HG03025 (cell line): ENCODE data around the gene POLR2M.

Experiments used
- ATAC-seq: cut with Tn5 transposase; IDR thresholded peaks from one replicate; pipeline ENCODE4 v1.9.1; 2021; ENCODE audit warnings: mild to moderate bottlenecking, moderate library complexity; ENCODE audit not compliant: unreplicated experiment, low FRiP score

Gene POLR2M

DNA sequence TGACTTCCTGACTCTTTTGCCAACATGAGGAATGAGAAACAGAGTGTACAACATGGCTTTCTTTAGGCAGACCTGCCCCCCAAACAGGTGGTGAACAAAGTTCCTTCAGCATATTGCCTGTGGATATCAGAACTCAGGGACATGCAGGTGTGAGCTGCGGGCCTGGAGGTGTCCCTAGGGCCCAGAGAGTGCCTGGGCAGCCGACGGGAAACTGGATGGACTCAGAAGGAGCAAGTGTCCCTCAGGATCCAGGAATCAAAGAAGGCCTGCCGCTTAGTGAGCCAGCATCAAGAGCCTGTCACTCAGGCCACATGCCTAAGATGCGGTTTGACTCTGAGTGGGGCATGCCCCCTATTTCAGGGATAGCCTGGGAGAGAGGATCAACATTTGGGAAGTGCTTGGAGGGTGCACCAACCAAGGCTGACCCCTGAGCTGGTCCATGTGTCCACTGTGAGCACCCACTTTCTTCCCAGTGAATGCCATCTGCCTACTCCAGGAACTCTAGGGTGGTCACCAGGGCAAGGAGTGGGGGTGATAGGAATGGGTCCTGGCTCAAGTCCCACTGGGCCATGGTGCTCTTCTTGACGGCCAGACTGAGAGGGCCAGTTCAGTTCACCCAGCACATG, 16.1 kb upstream of the POLR2M start:
- ATAC-seq, result no peak

DNA sequence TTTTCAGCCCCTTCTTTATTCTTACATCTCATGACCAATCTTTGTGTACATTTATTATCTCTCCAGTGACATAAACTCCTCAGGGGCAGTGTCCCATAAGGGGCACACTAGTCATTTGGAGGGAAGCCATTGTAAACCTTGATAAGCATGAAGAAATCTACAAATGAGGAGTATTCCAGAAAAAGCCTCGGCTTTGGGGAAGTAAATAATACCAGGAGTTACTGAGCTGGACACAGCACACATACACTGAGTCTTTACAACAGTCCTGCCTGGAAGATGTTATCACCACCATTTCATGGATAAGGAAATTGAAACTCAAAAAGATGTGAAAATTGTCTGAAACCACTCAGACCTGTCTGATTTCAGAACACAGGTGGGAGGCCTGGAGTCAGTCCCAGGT, 15.4 kb upstream of the POLR2M start:
- ATAC-seq, result no peak

- no peak for ATAC-seq
Measured at GRCh38 chr15:57692709-57693108, 13.8 kb upstream of the POLR2M start.

DNA sequence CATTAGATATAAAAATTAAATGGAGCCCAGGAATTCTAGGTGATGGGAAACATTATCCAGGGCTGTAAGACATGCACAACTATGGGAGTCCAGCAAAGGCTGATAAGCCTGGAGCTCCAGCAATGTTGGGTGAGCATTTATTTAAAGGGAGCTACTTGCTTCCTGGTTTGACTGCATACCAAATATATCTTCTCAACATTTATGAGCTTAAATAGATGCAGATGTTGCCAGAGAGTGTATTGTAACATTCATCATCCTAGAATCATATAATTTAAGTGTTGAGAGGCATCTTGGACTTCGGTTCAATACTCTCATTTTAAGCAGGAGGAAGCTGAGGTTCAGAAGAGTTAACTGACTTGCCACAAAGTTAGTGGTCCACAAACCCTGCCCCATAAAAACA, 12.2 kb upstream of the POLR2M start:
- ATAC-seq, result no peak

- ATAC-seq, result no peak
Measured at GRCh38 chr15:57696146-57696545, 10.4 kb upstream of the POLR2M start.

GRCh38 chr15:57697588-57697987, 8.9 kb upstream of the POLR2M start:
- ATAC-seq, result no peak

- ATAC-seq, result no peak
Measured at GRCh38 chr15:57698243-57698642, 8.3 kb upstream of the POLR2M start.

DNA sequence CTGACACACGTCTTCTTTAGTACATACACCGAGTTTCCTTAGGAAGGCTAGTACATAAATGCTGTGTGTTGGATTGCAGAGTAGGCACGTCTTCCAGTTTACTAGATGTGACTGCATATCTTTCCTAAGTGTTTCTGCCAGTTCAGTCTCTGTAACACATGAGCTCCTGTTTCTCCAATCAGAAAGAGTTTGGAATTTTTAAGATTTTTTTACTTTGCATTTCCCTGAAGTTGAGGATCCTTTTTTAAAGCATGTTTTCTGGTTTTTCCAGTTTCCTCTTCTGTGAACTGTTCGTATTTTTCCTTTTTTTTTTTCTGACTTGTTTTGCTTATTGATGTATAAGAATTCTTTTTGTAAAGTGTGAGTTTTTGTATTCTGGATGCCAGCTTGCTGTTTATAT, 7.5 kb upstream of the POLR2M start:
- no peak for ATAC-seq

DNA sequence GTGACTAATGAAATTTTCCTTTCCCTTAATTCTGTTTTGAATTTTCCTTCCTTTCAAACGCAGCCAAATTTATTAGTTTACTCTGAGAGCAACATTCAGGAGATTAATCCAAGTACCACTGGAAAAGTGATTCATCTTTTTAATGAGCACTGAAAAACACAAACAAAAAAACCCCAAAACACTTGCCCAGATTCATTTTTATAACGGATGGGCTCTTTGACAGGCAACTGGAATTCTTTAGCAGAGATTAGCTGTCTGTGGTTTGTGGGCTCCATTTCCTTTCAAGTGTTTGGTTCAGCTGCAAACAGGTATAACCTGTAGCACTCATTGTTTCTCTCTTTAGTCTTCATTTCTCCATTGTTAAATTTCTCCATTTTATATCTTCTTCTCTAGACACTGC, 3.1 kb upstream of the POLR2M start:
- no peak for ATAC-seq

- ATAC-seq, result no peak
Measured at GRCh38 chr15:57704441-57704840, 2.1 kb upstream of the POLR2M start.

DNA sequence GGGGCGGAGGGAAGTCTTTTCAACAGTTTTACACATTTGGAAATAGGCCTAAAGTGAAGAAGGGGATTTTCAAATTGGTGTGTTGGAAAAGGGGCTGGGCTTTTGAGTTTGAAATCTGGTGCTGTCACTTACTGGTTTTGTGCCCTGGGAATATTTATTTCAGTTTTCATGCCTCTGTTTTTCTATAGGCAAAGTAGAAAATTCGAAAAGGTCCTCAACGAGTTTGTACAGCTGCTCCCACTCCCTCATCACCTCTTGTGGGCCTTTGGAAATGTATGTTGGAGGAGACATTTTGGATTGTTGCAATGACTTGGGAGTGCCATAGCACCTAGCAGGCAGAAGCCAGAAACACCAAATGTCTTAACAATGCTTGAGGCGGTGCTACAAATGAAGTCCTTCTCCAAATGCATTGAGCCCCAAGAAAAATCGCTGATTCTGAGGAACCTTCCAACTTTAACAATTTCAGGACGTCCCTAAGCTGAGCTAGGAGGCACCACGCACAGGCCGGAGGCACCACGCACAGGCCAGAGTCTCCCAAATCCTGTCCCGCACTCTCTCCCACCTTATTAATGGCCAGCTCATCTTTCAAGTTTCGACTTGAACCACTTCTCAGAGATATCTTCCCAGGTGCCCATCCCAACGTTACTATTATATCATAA, 639 bp upstream of the POLR2M start:
- ATAC-seq, result no peak

DNA sequence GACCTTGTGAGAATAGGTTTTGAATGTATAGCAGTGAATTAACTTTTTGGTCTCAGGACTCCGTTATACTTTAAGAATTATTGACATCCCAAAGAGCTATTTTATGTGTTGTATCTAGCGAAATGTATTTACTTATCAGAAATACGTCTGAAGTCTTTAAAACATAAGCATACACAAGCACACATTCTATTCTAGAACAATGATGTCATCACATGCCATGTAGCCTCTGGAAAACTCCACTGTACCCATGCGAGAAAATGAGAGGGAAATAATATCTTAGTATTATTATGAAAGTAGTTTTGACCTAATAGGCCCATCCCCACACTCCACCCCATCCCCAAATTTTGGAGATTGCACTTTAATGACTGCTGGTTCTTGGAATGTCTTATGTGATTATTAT, 1.5 kb downstream of the POLR2M start:
- no peak for ATAC-seq

DNA sequence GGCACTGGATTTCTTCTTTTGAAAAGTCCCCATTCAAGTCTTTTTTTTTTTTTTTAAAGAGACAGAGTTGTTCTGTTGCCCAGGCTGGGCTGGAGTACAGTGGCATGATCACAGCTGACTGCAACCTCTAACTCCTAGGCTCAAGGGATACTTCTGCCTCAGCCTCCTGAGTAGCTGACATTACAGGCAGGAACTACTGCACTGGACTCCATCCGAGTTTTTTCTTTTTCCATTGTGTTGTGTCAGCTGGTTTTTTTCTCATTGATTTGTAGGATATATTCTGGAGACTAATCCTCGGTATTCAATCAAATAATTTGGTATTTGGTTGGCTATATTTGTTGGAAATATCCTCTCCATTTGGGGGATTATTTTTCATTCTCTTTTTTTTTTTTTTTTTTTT, 11.8 kb downstream of the POLR2M start:
- no peak for ATAC-seq

DNA sequence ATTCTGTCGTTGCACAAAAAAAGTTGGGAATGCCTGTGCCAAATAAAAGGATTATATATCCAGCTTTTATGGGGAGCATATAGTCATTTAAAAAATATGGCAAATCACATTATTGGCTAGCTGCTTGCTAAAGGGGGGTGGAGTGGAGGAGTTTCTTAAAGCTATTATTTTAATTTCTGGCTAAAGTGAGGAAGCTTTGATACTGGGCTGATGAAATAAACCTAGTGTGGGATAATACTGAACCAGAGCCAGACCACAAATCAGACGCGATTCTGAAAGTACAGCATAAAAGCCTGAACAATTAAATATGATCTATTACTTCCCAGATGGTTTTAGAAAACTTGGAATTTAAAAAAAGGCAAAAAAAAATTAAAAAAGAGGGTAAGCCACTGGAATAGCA, 14.4 kb downstream of the POLR2M start:
- no peak for ATAC-seq

DNA sequence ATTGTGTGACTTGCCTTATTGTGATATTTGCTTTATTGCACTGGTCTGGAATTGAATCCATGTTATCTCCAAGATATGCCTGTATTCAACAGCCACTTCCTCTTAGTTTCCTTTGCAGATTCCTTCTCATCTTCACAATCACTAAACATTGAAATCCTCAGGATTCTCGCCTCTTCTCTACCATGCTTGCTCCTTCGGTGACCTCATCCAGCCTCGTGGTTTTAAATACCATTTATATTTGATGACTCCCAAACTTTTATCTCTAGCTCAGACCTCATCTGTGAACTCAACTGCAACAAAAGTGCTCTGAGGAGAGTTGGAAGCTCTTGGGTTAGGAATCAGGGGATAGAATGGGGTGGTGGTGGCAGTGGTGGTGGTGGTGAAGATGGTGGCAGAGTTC, 19.9 kb downstream of the POLR2M start:
- no peak for ATAC-seq

DNA sequence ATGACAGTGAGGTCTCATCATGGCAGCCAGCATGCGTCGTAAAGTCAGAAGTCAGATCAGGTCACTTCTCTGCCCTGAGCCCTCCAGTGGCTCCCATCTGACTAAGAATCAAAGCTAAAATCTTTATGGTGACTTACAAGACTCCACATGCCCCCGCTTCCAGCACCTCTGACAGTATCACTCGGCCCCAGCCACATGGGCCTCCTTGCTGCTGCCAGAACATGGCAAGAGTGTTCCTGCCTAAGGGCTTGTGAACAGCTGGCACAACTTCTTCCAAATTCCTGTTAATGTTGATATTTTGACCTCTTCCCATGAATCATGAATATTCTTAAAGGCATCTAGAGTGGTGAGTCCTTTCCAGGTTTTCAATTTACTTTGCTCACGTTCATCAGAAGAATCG, 20.5 kb downstream of the POLR2M start:
- no peak for ATAC-seq

DNA sequence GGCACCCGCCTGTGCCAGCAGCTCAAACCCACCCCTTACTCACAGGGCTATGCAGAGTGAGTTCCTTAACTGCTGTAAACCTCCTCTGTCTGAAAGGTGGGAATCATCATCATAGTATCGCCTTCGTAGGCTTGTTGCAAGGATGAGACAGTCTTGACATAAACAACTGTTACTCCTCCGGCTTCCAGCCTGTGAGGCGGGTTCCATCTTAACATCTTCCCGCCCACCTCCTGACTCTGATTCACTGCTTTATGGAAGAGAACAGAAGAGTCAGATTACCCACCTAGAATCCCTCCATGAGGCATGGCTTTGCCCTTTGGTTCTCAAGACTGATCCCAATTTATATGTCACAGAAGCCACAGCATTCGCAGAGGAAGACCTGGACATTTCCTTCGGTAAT, 21.9 kb downstream of the POLR2M start:
- no peak for ATAC-seq

DNA sequence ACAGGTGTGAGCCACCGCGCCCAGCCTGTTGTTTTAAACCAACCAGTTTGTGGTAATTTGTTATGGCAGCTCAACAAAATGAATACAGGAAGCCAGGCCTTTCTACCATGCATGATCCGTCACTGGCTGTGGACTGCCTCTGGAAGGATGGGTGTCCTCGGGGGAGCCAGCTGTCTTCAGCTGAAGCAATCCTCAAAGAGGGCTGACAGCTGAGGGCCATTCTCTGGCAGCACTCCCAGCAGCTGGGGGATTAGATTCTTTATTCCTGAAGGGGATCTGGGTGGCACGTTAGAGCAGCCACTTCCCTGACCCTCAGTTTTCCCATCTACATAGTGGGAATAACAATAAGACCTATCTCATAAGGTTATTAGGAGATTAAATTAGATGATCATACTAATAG, 24.4 kb downstream of the POLR2M start:
- no peak for ATAC-seq

- no peak for ATAC-seq
Measured at GRCh38 chr15:57731530-57732103, 25.1 kb downstream of the POLR2M start.

DNA sequence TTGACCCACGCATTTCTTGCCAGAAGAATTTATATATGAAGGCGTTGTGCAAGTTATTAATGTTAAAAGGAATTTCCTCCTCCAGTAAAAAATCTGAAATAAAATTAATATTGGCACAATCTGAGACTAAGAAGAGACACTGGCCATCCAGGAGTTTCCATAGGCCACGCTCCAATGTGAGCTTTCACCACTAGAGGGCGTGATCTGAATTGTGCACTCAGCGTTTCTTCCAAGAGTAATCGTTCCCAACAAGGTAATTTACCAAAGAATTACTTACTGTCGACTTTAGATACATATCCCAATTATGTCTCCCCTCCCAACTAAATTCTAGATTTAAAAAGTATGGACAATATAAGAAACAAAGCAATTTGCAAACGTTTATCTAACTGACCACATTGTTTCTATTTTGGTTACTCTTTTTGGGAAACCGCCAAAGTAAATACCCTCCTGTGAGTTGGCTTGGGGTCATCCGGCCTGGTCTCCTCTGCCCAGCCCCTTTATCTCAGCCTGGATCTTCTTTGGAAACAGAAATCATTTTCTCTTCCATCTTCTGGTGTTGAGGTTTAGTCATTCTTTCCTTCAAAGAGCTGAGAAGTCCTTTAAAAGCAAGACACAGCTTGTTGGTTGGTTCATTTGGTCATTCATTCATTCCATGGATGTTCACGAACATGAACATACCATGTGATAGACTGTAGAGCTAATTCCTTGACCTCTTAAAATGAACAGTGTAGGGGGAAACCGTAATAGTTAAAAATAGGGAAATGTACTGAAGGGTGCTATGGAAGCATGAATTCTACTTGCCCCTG, 26.2 kb downstream of the POLR2M start:
- no peak for ATAC-seq

DNA sequence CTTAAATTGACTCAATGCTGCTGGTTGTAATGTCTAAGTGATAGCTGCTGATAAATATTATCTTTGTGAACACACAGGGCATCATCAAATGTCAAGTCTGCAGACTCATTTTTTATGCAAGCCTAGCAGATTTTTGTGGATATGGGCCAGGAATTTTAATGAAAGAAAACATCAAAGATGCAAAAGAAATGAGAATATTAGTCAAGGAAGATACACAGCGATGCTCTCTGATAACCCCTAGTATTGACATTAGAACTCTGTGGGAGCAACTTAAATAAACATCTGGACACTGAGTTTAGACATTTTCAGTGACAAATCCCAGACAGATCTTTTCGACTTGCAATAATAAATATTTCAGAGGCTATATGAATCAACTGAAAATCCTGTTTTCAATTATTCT, 28.3 kb downstream of the POLR2M start:
- no peak for ATAC-seq

- ATAC-seq, result no peak
Measured at GRCh38 chr15:57735431-57735830, 28.9 kb downstream of the POLR2M start.
